Activated CD4-positive, alpha-beta T cell treated with anti-CD3 and anti-CD28 coated beads, Interleukin-2, amount 50 U/mL, for 24 hours (primary cell): Measurements from ENCODE around the gene LEKR1.
"Not testable (repeated sequence)": the region's sequence is repeated elsewhere in the genome, so short reads cannot be mapped to it uniquely, and the experiment has no call there.

ENCODE experiments used
- DNase-seq, 2 donors: peaks; one replicate each; pipeline ENCODE4 v3.0.0-alpha.2; 2020; ENCODE audit warnings: low read depth in 1 of 2, low spot score in 1 of 2

Gene LEKR1

DNA sequence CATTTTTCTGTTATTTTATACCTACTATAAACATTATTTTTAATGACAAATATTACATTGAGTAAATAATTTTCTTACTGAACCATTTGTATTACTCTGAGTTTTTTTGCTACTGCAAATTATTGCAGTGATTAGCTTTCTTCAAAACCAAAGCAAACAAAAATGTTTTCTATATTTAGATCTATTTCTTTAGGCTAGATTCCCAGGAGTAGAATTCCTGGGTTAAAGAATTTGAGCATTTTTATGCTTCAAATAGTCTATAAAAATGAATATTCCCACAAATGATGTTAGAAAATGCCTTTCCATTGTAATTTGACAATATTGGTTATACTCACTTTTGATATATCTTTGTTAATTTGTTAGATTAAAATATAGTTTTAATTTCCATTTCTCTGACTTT, 76.8 kb downstream of the LEKR1 start:
- no peak for DNase-seq

DNA sequence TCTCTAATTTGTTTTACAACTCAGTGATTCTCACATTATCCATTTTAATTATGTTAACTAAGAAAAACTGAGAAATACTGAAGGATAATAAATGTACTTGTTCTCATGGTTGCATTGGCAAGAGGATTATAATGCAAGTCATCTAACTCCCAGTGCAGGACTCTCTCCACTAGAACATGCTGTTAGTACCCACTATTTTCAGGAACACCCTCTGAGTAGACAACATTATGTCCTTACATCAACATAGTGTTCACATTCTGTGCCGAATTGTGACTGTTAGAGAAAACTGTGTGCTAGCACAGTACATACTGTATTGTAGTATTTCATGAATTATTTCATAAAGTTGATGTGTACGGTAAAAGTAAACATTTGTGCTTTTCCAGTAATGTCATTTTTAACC, 80.1 kb downstream of the LEKR1 start:
- DNase-seq = no peak

- DNase-seq = no peak
Measured at GRCh38 chr3:156908398-156908797, 82.2 kb downstream of the LEKR1 start.

DNA sequence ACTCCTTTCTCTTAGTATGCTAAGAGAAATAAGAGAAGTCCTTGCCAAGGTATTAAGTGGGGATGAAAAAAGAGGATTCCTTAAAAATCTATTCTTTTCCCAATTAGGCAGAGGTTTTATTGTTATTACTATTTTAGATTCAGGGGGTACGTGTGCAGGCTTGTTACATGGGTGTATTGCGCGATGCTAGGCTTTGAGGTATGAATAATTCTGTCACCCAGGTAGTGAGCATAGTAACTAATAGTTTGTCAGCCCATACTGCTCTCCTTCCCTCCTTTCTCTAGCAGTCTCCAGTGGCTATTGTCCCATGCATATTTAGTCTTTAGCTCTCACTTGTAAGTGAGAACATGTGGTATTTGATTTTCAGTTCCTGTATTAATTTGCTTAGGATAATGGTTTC, 83.9 kb downstream of the LEKR1 start:
- no peak for DNase-seq

DNA sequence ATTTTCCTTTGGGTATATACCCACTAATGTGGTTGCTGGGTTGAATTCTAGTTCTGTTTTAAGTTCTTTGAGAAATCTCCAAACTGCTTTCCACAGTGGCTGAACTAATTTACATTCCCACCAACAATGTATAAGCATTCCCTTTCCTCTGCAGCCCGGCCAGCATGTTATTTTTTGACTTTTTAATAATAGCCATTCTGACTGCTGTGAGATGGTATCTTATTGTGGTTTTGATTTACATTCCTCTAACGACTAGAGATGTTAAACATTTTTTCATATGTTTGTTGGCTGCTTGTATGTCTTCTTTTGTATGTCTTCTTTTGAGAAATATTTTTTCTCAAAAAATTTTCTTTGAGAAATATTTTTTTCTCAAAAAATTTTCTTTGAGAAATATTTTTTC, 84.7 kb downstream of the LEKR1 start:
- not testable (repeated sequence) for DNase-seq

DNA sequence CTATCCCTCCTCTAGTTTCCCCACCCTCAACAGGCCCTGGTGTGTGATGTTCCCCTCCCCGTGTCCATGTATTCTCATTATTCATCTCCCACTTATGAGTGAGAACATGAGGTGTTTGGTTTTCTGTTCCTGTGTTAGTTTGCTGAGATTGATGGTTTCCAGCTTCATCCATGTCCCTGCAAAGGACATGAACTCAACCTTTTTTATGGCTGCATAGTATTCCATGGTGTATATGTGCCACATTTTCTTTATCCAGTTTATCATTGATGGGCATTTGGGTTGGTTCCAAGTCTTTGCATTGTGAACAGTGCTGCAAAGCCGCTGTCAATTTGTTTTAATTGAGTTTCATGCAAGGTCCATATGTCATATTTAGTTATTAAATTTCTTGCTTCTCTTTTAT, 88.1 kb downstream of the LEKR1 start:
- not testable (repeated sequence) for DNase-seq

DNA sequence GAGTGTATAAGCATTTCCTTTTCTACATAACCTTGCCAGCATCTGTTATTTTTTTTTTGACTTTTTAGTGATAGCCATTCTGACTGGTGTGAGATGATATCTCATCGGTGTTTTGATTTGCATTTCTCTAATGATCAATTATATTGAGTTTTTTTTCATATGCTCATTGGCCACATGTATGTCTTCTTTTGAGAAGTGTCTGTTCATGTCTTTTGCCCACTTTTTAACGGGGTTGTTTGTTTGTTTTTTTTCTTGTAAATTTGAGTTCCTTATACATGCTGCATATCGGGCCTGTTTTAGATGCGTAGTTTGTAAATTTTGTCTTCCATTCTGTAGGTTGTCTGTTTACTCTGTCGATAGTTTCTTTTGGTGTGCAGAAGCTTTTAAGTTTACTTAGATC, 89.2 kb downstream of the LEKR1 start:
- DNase-seq = no peak

DNA sequence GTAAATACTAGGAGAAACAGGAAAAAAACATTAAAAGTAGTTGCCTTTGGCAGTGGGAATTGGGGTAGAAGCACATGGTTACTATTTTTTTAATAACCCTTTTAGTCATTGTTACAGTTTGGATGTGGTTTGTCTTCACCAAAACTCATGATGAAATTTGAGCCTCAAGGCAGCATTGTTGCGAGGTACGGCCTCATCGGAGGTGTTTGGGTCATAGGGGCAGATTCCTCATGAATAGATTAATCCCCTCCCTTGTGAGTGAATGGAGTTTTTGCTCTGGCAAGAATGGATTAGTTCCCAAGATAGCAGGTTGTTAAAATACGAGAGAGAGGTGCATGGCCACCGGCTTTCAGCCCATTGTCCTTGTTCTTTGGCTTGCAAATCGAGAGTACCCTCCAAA, 92.6 kb downstream of the LEKR1 start:
- DNase-seq = no peak

DNA sequence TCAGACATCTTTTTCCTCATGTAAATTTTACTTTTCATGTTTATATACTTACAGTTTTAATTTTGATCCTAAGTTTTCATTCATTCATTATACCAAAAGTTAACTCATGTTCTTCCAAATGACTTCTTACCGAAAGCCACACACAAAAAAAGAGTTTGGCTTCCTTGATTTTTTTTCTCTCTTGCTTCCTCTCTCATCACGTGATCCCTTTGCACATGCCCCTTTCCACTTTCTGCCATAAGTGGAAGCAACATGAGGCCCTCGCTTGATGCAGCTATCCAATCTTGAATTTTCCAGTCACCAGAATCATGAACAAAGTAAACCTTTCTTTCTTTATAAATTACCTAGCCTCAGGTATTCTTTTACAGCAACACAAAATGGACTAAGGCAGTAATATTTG, 93.7 kb downstream of the LEKR1 start:
- DNase-seq = no peak

DNA sequence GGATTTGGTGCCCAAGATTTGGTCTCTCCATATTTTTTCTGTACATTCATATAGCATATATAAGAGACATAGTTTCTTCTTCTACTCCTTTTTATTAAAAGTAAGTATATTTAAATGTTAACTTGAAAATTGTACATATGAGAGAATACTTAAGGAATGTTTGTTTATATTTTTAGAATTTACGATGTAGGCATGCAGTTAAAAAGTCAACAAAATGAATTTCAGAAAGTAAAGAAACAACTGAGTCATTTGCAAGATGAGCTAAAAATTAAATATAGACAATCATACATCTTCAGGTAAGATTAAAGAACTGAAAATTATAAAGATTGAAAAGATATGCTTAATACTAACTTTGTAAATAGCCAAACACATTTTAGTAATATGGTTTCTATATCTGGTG, 94.2 kb downstream of the LEKR1 start:
- no peak for DNase-seq

DNA sequence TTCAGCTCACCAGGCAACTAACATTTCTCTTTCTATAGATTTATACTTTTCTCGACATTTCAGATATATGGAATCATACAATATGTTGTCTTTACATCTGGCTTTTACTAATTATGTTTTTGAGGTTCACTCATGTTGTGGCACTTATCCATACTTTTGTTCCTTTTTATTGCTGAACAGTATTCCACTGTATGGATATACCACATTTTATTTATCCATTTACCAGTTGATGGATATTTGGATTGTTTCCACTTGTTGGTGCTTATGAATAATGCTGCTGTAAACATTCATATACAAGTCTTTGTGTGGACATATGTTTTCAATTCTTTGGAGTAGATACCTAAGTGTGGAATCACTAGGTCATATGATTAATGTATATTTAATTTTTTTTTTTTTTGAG, 97.2 kb downstream of the LEKR1 start:
- no peak for DNase-seq

DNA sequence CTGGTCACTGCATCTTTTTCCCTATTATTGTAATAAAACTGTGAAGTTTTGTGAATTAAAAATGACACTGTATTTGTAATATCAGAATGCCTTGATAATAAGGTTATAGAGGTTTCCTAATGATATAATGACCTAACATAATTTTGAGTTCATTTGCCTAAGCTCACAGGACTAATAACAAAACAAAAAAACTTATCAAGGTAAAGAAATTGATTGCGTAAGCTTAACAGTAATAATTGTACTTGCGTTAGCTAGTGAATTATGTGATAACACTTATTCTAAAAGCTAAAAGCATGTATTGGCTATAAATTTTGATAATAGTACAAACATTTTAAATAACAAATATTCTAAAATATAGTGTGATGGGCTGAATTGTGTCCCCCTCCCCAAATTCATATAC, 112.6 kb downstream of the LEKR1 start:
- no peak for DNase-seq

- DNase-seq = no peak
Measured at GRCh38 chr3:156939315-156939714, 113.2 kb downstream of the LEKR1 start.

DNA sequence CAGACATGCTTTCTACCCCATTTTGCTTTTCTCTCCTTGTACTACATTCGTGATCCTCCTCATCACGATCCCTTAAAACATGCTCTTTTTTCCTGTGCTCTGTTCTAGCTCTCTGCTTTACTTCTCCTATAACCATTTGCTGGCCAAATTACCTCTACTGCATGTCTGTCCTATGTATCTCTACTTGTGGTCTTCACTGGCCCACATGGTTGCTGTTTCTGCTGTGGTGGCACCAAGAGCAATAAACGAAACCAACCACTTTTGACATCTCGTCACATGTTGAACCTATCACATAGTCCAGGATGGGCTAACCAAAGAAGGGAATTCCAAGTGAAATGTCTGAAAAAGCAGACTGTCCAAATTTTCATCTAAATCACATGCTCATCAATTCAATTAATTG, 115.2 kb downstream of the LEKR1 start:
- no peak for DNase-seq

DNA sequence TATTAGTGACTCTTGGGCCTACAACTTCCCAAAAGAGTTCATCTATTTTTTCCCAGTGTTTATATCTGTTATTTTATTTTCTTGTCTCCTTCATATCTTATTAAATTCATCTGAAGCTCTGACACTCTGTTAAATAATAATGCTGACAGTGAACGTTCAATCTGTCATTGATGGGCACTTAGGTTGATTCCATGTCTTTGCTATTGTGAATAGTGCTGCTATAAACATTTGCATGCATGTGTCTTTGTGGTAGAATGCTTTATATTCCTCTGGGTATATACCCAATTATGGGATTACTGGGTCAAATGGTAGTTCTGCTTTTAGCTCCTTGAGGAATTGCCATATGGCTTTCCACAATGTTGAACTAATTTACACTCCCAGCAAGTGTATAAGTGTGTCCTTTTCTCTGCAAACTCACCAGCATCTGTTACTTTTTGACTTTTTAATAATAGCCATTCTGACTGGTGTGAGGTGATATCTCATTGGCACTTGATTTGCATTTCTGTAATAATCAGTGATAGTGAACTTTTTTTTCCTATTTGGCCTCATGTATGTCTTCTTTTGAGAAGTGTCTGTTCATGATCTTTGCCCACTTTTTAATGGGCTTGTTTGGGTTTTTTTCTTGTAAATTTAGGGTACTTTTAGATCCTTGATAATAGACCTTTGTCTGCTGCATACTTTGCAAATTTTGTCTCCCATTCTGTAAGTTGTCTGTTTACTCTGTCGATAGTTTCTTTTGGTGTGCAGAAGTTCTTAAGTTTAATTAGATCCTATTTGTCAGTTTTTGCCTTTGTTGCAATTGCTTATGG, 122.5 kb downstream of the LEKR1 start:
- DNase-seq = no peak

- no peak for DNase-seq
Measured at GRCh38 chr3:156952011-156952410, 125.9 kb downstream of the LEKR1 start.

- DNase-seq = no peak
Measured at GRCh38 chr3:156957715-156958114, 131.6 kb downstream of the LEKR1 start.

DNA sequence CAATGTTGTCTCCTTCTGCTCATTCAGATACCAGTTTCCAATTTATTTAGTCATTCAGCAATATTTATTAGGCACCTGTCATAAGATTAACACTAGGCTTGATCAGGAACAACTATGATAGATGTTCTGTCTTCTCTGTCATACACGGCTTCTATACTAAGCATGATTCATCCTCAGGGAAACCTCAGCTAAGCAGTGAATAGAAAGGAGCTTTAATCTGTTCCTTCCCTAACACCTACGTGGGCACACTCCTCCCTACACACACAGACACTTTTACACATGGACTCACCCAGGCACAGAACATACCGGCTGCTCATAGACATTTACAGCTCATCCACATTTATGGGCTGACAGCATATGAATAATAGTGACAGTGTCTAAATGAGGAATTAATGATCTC, 136.9 kb downstream of the LEKR1 start:
- DNase-seq = no peak

DNA sequence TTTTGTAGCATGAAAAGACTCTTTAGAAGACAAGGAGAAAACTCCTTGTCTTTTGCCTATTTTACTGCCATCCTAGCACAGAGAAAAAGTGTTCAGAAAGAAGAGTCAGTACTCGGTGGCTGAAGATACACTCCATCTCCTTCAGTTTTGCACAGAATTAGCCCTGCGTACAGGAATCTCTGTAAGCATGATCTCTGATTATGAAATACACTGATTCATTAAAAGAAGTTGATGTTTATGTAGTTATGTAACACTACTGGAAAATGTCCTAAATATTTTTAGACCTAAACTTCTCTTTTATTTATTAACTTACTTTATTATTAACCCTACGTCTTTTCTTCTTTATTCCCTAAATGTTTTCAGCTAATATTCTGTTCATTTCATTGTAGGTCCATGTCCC, 138.4 kb downstream of the LEKR1 start:
- DNase-seq = no peak

DNA sequence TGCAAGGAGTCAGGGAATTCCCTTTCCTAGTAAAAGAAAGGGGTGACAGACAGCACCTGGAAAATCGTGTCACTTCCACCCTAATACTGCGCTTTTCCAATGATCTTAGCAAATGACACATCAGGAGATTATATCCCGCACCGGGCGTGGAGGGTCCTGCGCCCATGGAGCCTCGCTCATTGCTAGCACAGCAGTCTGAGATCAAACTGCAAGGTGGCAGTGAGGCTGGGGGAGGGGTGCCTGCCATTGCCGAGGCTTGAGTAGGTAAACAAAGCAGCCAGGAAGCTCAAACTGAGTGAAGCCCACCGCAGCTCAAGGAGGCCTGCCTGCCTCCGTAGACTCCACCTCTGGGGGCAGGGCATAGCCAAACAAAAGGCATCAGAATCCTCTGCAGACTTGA, 140.2 kb downstream of the LEKR1 start:
- not testable (repeated sequence) for DNase-seq

GRCh38 chr3:156973954-156974353, 147.8 kb downstream of the LEKR1 start:
- DNase-seq = no peak

DNA sequence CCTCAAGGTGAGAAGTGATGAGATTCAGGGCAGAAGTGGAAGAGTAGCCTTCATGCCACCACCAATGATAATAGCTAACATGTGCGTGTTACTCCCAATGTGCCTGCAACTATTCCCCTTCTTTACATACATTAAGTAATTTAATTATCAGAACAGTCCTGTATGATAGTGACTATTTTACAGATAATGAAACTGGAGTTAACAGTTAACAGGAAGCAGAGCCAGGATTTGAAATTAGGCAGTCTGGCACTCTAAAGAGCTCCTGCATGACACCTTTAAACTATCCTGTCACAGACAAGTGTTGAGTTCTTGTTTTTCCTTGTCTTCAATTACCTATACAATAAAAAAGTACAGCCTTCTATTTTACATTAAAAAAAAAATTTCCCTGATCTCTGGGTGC, 148.8 kb downstream of the LEKR1 start:
- DNase-seq = no peak

- no peak for DNase-seq
Measured at GRCh38 chr3:156975721-156976120, 149.6 kb downstream of the LEKR1 start.
